ENCODE results near the gene RXRA. TPM values are rescaled to one million over a fixed set of nuclear protein-coding genes. Genes with fewer than 3 reads are reported as not detected.

Gene RXRA
- polyA plus RNA-seq, 1 of the 3 experiments (the other 2 are of a cell fraction), result 7.6 TPM

GRCh38 chr9:134436379-134436762 lies 110.1 kb downstream of the RXRA start:
- Histone ChIP-seq H3K9ac (no peak overlapping the region), H3K27me3 (ENCODE audit: insufficient read depth) (no peaks in the 10 kb centered on the region), H3K4me2 (no peak overlapping the region), H3K9me3 (no peaks in the 10 kb centered on the region), H3K4me3 (ENCODE audit: low read depth in 2 of 2, low read length in 1 of 2) (no peak overlapping the region), H3K36me3 (replicated peaks in 1 of 2; ENCODE audit: control insufficient read depth in 1 of 2, insufficient read depth in 2 of 2, low read length in 1 of 2) (peaks cover 4 to 7% of the 10 kb centered on the region in 2 experiments), H2AFZ (ENCODE audit: low read depth) (no peak overlapping the region), H4K20me1 (ENCODE audit: insufficient read depth) (peaks cover 7% of the 10 kb centered on the region; the same call in 1 of the 2 replicates), H3K4me1 (ENCODE audit: control insufficient read depth in 1 of 2, insufficient read depth in 2 of 2, low read depth in 1 of 2, low read length in 1 of 2) (peaks cover 18 to 49% of the 10 kb centered on the region in 2 experiments; a peak in 3 of 4 replicates), H3K27ac (ENCODE audit: low read depth in 2 of 2, low read length in 1 of 2) (no peak overlapping the region; a peak in 1 of 4 replicates), H3K9me2 (no peaks in the 10 kb centered on the region), H3K79me2 (ENCODE audit: insufficient read depth) (no peaks in the 10 kb centered on the region), H3F3A (replicated peaks; ENCODE audit: insufficient read depth) (peaks cover 9% of the 10 kb centered on the region)
- 94% methylated on average over 7 of the region's 12 CpGs for WGBS (ENCODE audit: low lambda C conversion rate)
- no peak for DNase-seq
- TF ChIP-seq FOSL2 (IDR thresholded peaks at IDR 0.05; ENCODE audit: borderline replicate concordance, low read depth) (no peak), NRF1 (IDR thresholded peaks at IDR 0.05; ENCODE audit: low read depth, low read length) (no peak), PBX3 (IDR thresholded peaks at IDR 0.05) (no peak), MEF2A (IDR thresholded peaks at IDR 0.05; ENCODE audit: borderline replicate concordance, low read depth) (no peak), YY1 (IDR thresholded peaks at IDR 0.05; ENCODE audit: low read depth) (no peak), GATA2 (CRISPR knock-in tag; IDR thresholded peaks at IDR 0.05) (no peak), MAX (IDR thresholded peaks at IDR 0.05; ENCODE audit: low read depth) (no peak), MXI1 (IDR thresholded peaks at IDR 0.05; ENCODE audit: low read depth, low read length) (no peak), RCOR1 (IDR thresholded peaks at IDR 0.05; ENCODE audit: low read length) (no peak), TCF12 (IDR thresholded peaks at IDR 0.05) (no peak), RXRA (IDR thresholded peaks at IDR 0.05; ENCODE audit: borderline replicate concordance, low read depth) (no peak), TAF1 (IDR thresholded peaks at IDR 0.05; ENCODE audit: borderline replicate concordance, low read depth, low read length) (no peak)
- POLR2A ChIA-PET, result no interaction called here
- CTCF ChIA-PET, result interaction anchor here (1.0 to 3.2 kb wide), 6 partner anchors 11 to 265 kb away, joined by 3 to 28 read pairs (median 4); no protein-coding TSS in a partner anchor

GRCh38 chr9:134436911-134437310 lies 110.7 kb downstream of the RXRA start:
- Histone ChIP-seq H3F3A (replicated peaks; ENCODE audit: insufficient read depth) (peaks cover 9% of the 10 kb centered on the region), H3K9ac (no peak overlapping the region), H3K27me3 (ENCODE audit: insufficient read depth) (no peaks in the 10 kb centered on the region), H3K9me3 (no peaks in the 10 kb centered on the region), H3K9me2 (no peaks in the 10 kb centered on the region), H3K4me2 (no peak overlapping the region), H3K4me1 (ENCODE audit: control insufficient read depth in 1 of 2, insufficient read depth in 2 of 2, low read depth in 1 of 2, low read length in 1 of 2) (peaks cover 18 to 51% of the 10 kb centered on the region in 2 experiments; a peak in 3 of 4 replicates), H3K27ac (ENCODE audit: low read depth in 2 of 2, low read length in 1 of 2) (no peak overlapping the region), H3K79me2 (ENCODE audit: insufficient read depth) (no peaks in the 10 kb centered on the region), H4K20me1 (ENCODE audit: insufficient read depth) (peaks cover 7% of the 10 kb centered on the region; the same call in 1 of the 2 replicates), H3K36me3 (replicated peaks in 1 of 2; ENCODE audit: control insufficient read depth in 1 of 2, insufficient read depth in 2 of 2, low read length in 1 of 2) (peaks cover 4 to 7% of the 10 kb centered on the region in 2 experiments), H3K4me3 (ENCODE audit: low read depth in 2 of 2, low read length in 1 of 2) (no peak overlapping the region), H2AFZ (ENCODE audit: low read depth) (no peak overlapping the region)
- ChIA-PET CTCF (interaction anchor here (0.7 to 3.2 kb wide), 6 partner anchors 11 to 266 kb away, joined by 3 to 28 read pairs (median 4); no protein-coding TSS in a partner anchor), POLR2A (no interaction called here)
- no peak for DNase-seq
- 97% methylated on average over 5 of the region's 13 CpGs for WGBS (ENCODE audit: low lambda C conversion rate)
- TF ChIP-seq GABPA (IDR thresholded peaks at IDR 0.05; ENCODE audit: low read depth) (no peak), RAD21 (IDR thresholded peaks at IDR 0.05; ENCODE audit: low read length) (no peak), USF1 (IDR thresholded peaks at IDR 0.05; ENCODE audit: borderline replicate concordance, low read depth) (no peak), RXRA (IDR thresholded peaks at IDR 0.05; ENCODE audit: borderline replicate concordance, low read depth) (no peak), MAX (IDR thresholded peaks at IDR 0.05; ENCODE audit: low read depth) (no peak), FOXM1 (IDR thresholded peaks at IDR 0.05; ENCODE audit: low read depth) (no peak), POLR2AphosphoS5 (IDR thresholded peaks at IDR 0.05; ENCODE audit: low read depth, low read length) (no peak), RCOR1 (IDR thresholded peaks at IDR 0.05; ENCODE audit: low read length) (no peak), REST (IDR thresholded peaks at IDR 0.05; ENCODE audit: low read depth, low read length) (no peak), MEF2A (IDR thresholded peaks at IDR 0.05; ENCODE audit: borderline replicate concordance, low read depth) (no peak), TEAD4 (IDR thresholded peaks at IDR 0.05; ENCODE audit: borderline replicate concordance, insufficient read depth) (no peak), USF2 (IDR thresholded peaks at IDR 0.05; ENCODE audit: borderline replicate concordance, low read depth, low read length) (no peak)
